ENCODE measurements around the gene SPATA18.

Gene SPATA18

DNA sequence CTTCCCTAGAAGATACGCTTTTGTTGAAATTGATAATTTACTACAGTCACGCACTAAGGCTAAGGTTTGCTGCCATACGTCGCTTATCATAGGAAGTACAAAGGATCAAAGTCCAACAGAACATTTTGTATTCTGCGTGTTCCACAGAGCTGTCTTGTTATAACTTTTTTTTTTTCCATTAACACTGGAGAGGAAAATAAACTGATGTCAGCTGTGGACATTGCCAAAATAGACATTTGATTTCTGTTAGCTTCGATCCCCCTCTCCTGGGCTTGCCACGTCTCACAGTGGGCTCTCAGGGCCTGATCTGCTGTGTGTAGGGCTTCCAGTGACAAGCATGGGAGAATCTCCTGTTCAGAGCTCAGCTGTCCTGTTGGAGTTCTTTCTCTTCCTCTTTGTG is 93.3 kb downstream of the SPATA18 start:
- CTCF ChIA-PET: no interaction called here
- Histone ChIP-seq H3K27ac (ENCODE audit: extremely low read depth, low read depth, low read length) (no peak overlapping the region), H3K9me3 (ENCODE audit: control insufficient read depth, insufficient read depth, low read depth, low read length) (no peaks in the 10 kb centered on the region), H3K4me1 (ENCODE audit: control insufficient read depth, insufficient read depth, low read length) (no peaks in the 10 kb centered on the region), H3K36me3 (ENCODE audit: control insufficient read depth in 2 of 2, insufficient read depth in 1 of 2, low read length in 2 of 2) (no peaks in the 10 kb centered on the region), H3K4me3 (ENCODE audit: low read depth, low read length) (no peak overlapping the region)
- no peak for TF ChIP-seq ZNF391 (tag by site-specific recombination; IDR thresholded peaks at IDR 0.05; ENCODE audit: borderline replicate concordance, low read depth)
- POLR2A ChIA-PET: no interaction called here

All from HEK293 (cell line).